GM18526 (cell line): ENCODE measurements around the gene MSANTD3.

Source experiments
- POLR2A ChIP-seq: IDR thresholded peaks from 3 replicates; pipeline ENCODE4 v1.6.1; 2011; ENCODE audit not compliant: insufficient read length; ENCODE audit errors: extremely low read depth

Gene MSANTD3, protein sequence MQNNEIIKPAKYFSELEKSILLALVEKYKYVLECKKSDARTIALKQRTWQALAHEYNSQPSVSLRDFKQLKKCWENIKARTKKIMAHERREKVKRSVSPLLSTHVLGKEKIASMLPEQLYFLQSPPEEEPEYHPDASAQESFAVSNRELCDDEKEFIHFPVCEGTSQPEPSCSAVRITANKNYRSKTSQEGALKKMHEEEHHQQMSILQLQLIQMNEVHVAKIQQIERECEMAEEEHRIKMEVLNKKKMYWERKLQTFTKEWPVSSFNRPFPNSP

DNA sequence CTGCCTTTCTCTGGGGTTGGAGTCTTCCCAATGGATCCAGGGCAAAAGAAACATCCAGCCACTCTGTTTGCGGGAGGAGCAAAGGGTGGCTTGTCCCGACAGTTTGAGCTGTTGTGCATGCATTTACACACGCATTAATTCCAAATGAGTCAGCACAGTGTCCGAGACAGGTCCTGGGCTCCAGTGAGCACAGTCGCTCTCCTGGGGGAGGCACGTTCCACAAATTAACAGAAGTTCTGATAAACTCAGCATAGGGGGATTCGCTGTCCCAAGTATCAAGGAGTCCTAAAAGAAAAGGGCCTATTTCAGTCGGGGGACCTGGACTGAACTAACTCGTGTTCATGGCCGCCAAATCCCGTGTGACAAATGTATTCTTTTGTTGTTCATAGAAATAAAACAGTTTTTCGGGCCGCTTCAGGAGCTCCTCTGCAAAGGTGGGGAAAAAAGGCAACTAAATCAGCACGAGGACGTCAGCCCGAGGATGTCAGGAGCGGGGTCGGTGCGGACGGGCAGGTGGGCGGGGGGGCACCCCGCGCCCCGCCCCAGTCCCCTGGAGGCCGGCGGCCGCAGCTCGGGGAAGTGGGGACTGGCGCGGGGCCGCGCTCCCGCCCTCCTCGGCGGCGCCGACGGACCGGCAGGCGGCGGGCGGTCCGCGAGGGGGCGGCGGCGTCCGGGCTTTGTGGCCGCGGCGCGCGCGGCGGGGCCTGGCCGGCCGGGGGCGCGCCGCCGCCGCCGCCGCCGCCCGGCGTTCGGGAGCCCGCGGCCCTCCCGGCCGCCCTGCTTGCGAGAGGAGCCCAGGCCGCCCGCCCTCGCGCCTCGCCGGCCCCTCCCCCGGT is at the start of gene MSANTD3:
TSS of gene MSANTD3 (plus strand) at position 614 of the 836 bp plus-strand sequence. CDS start 14,796 bp downstream, outside the sequence.
- TF ChIP-seq POLR2A, result no peak

DNA sequence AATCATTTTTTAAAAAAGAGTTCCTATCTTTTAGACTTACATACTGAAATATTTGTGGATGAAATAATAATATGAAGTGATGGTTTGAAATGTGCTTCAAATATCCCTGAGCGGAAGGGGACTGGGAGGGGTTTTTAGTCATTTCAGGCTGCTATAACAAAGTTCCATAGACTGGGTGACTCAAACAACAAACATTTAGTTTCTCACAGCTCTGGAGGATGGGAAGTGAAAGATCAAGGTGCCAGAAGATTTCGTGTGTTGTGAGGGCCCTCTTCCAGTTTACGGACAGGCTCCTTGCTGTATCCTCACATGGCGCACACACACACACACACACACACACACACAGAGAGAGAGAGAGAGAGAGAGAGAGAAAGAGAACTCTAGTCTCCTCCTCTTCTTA is 47.1 kb upstream of the MSANTD3 start:
- no peak for TF ChIP-seq POLR2A

DNA sequence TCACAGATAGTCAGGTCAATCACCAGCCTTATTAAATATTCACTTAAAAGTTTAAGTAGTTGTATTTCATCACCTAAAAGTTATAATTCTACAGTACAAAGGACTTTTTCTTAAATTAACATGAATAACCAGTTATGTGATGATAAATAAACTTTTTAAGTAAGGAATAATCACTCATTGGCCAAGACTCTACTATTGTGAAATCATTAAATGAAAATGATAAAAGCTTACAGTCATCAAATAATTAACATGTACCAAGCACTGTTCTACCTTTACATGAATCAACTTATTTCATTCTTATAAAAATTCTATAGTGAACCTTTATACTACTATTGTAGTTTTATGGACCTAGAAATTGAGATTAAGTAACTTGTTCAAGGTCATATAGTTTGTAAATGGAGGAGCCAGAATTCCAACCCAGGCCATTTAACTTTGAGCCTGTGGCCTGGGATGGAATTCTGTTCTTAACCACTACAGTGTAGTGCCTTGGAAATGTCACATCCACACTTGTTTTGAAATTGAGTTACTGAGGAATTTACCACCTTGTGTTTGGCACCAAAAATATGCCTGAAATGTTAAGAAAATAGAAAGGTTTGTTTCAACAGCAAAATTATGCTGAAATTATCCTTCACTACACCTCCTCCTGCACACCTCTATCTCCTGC is 32.8 kb upstream of the MSANTD3 start:
- no peak for TF ChIP-seq POLR2A

DNA sequence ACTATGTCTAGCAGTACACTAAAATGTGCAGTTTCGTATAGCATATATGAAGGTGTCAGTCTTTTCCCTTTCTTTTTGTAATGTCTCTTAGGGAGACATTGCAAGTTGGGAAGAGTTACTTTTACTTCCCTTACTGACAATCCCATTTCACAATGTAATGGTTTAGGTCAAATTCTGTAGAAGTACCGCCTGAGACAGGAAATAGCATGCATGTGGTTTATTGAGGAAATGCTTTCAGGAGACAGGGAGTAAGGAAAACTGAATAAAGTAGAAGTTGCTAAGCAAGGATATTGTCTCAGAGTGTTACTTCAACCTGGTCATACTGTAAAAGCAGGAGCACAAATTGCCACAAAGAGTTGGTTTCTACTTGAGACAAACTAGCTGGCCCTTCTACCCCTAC is 32.1 kb upstream of the MSANTD3 start:
- TF ChIP-seq POLR2A, result no peak

DNA sequence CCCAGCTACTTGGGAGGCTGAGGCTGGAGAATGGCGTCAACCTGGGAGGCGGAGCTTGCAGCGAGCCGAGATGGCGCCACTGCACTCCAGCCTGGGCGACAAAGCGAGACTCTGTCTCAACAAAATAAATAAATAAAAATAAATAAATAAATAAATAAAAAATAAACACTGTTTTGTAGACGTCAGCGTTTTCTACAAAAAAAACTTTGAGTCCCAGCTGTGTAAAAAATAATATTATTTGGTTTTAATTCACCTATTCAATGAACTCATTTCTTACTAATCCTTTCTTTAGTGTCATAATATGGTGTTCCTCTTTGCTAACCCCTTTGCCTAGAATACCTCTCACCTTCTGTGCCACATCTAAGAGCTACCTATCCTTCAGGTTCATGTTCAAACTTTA is 30.2 kb upstream of the MSANTD3 start:
- TF ChIP-seq POLR2A, result no peak

DNA sequence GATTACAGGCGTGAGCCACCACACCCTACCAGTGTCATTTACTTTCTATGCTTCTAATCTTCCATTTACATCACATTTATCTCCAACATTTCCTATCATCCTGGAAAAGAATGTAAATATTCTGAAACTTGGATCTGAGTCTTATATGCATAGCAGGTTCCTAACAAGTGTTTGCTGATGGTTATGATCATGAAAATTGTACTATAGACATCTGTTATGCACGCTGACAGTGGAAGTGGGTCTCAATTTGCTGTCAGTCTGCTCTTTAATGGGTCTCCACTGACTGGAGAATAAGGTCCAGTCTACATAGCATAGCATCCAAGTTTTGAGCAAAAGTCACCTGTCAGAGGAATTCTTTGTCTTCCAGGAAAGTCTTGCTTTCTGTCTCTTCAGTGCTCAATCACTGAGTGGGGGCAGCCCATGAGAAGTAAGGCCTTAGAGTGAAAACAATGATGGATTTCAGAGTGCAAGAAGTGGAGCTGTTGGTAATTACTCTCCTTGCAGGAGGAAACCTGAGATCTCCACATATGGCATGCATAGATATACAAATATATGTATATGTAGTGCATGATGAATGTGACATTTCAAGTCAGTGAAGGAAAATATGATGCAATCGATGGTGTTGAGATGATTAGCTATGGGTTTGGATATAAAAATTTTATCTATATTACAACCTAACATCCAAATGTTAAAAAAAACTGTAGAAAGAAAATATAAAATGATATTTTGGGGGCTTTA is 29.2 kb upstream of the MSANTD3 start:
- TF ChIP-seq POLR2A, result no peak

DNA sequence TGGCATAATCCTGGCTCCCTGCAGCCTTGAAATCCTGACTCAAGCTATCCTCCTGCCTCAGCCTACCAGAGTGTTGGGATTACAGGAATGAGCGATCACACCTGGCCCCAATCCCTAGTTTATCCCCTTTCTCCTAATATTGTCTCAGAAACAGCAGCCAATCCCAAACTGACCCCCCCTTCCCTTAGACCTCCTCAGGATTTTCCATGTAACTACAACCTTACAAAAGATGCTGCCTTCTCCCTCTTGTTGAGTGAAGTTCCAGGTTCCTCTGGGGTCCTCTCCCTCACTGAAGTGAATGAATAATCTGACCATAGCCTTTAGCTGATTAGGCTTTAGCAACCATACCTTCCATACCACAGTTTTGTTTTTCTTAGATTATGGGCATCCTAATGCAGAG is 25.9 kb upstream of the MSANTD3 start:
- TF ChIP-seq POLR2A, result no peak

DNA sequence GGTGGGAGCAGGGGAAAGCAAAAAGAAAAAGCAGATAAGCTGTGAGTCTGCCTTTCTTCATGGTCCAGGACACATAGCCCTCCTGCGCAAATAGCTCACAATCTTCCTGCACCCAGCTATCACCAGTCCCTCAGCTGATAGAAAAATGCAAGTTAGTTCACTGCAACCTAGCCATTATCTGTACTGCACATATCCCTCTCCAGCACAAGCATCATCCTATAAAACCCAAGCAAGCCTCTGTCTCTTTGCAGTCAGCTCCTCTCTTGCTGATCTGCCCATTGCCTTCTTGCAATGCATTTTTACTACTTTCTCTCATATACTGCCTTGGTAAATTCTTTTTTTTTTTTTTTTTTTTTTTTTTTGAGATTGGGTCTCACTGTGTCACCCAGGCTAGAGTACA is 20.0 kb upstream of the MSANTD3 start:
- TF ChIP-seq POLR2A, result no peak

DNA sequence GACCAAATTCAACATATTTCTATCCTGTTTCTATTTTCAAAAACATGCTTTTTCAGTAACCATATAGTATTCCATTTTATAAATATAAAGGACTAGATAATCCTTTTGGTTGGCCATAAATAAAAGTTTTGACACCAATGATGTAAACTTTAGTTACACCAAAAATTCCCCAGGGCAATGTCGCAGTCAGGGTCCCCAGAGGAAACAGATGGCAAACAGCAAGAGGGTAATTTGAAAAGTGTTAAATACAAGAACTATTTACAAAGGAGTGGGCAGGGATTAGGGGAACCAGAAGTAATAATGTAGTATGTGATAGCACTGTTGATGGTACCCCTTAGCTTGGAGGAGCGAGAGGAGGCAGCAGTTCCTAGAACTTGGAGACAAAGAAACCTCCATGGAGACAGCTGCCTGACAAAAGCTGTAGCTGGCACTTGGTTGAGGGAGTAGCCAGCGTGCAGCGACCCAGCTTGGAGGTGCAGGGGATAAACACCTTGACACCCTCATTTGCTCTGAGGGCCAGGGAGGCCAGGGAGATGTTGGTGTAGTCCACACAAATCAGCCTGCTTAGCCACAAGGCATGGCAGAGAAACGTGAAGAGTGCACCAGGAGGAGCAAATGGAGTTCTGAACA is 18.3 kb upstream of the MSANTD3 start:
- TF ChIP-seq POLR2A, result no peak

DNA sequence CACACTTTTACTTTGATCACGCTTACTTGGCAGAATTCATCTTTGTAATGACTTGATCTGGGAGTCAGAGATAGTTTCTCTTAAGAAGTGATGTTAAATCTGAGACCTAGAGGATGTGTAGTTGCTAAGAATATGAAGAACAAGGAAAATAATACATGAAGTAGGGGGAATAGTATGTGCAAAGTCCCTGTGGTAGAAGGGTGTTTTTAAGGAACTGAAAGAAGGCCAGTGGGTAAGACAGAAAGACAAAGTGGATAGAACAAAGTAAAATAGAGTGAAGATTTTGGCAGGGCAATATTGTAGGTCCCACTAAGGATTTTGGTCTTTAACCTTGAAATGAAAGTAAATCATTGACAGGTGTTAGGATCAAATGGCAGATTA is 17.8 kb upstream of the MSANTD3 start:
- TF ChIP-seq POLR2A, result no peak

DNA sequence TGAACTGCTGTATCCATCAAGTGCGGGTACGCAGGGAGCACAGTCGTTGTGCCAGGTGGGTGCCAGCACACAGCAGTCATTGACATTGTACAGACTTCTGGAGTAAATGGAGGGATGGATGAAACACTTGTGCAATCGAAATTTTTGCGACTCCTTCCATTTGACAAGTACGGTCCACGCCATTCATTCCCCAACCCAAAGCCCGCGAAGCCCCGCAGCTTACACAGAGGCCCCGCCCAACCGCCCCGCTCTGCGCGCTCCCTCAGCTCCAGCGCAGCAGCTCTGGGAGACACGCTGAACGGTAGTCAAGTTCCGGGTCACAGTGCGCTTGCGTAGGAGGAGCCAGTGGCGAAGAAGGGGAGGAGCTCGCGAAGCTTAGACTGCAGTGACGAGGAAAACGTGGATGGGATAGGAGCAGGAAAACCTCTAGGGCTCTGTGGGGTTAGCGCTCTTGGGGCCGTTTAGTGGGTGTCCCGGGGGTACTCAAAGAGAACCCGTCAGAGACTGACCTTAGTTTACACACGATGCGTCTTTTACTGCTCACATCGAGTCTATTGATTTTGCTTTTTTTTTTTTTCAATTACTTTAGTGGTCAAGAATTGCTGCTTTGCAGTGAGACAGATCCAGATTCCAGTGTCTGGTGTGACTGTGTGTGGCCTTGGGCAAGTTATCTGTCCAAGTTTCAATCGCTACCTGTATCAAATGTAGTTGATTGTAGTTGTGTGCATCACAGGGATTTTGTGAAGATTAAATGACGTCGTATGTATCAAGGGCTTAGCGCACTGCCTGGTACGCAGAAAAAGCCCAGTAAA is 15.3 kb upstream of the MSANTD3 start:
- TF ChIP-seq POLR2A, result peak; percentile 76

DNA sequence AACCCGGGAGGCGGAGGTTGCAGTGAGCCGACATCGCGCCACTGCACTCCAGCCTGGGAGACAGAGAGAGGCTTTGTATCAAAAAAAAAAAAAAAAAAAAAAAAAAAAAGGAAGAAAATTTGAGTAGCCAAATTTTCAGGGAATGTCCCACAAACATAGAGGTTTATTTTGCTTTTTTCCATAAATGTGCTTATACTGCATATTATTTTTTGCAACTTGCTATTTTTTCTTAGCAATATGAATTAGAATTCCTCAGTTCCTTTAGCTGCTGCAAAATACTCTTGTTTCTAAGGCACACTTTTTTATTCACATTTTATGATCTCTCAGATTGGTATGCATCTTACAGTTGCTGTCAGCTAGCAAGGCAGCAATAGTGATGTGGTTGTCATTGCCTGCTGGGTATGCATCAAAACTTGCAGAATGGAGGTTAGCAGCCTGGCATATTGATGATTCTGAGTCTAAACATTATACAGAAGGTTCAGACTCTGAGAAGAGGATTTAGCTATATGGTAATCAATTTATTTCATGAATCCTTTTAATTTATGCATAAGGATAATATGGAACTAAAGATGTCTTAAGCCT is 13.0 kb upstream of the MSANTD3 start:
- TF ChIP-seq POLR2A, result no peak

DNA sequence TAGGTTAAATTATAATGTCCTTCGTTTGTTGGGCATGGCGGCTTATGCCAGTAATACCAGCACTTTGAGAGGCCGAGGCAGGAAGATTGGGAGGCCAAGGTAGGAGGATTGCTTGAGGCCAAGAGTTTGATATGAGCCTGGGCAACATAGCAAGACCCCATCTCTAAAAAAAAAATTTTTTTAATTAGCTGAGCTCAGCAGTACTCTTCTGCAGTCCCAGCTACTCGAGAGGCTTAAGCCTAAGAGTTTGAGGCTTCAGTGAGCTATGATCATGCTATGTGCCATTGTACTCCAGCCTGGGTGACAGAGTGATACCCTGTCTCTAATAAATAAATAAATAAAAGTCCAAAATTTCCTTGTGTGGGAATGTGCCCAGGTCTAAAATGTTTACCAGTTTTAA is 9.1 kb upstream of the MSANTD3 start:
- no peak for TF ChIP-seq POLR2A

DNA sequence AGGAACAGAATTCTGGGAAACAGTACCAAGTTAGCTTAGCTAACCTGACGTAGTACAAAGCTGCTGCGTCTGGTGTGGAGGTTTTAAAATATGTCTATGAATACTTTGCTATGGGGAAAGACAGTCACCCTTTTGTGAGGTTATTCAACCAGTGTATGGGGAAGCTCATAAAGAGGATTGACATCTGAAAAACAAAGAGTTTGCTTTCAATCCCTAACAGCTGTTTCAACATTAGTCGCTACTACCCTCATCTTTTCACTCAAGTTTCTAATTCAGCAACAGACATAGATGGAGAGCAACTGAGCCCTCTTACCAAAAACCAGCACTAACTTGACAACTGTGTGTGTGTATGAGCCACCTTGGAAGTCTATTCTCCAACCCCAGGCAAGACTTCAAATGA is 7.8 kb upstream of the MSANTD3 start:
- TF ChIP-seq POLR2A, result no peak
